Parathyroid adenoma (tissue), 2 donors: Measurements from ENCODE around the gene HDAC4.

Experiments
- H2AFZ ChIP-seq: fragments of 300-600 bp; sonication (generic); one replicate; pipeline ENCODE4 v1.7.0; 2017; ENCODE audit warnings: antibody characterized with exemption, mild to moderate bottlenecking
- H3K27ac ChIP-seq: fragments of 300-600 bp; sonication (generic); one replicate; pipeline ENCODE4 v1.7.0; 2017
- H3K27me3 ChIP-seq: fragments of 300-600 bp; sonication (generic); one replicate; pipeline ENCODE4 v1.7.0; 2017; ENCODE audit warnings: low read length; ENCODE audit not compliant: control insufficient read depth, insufficient read depth
- H3K36me3 ChIP-seq: fragments of 300-600 bp; sonication (generic); one replicate; pipeline ENCODE4 v1.7.0; 2017; ENCODE audit warnings: low read length; ENCODE audit not compliant: control insufficient read depth, insufficient read depth
- H3K4me1 ChIP-seq: fragments of 300-600 bp; sonication (generic); one replicate; pipeline ENCODE4 v1.7.0; 2017; ENCODE audit warnings: control low read depth
- H3K4me2 ChIP-seq: fragments of 300-600 bp; sonication (generic); one replicate; pipeline ENCODE4 v1.7.0; 2017; ENCODE audit warnings: low read length
- H3K4me3 ChIP-seq: fragments of 300-600 bp; sonication (generic); one replicate; pipeline ENCODE4 v1.7.0; 2017; ENCODE audit warnings: low read depth, low read length
- H3K79me2 ChIP-seq: fragments of 300-600 bp; sonication (generic); one replicate; pipeline ENCODE4 v1.7.0; 2017; ENCODE audit warnings: control low read depth
- H3K9ac ChIP-seq: fragments of 300-600 bp; sonication (generic); one replicate; pipeline ENCODE4 v1.7.0; 2017; ENCODE audit warnings: mild to moderate bottlenecking
- H3K9me3 ChIP-seq: fragments of 300-600 bp; sonication (generic); one replicate; pipeline ENCODE4 v1.7.0; 2017; ENCODE audit warnings: low read length; ENCODE audit not compliant: control insufficient read depth
- TF ChIP-seq, protein P1 (sequence below): fragments of 300-600 bp; sonication (generic); IDR thresholded peaks from one replicate; pipeline ENCODE4 v1.7.0; 2017; ENCODE audit warnings: antibody characterized with exemption, mild to moderate bottlenecking
- donor health status: primary hyperparathyroidism.

HDAC4 gene

GRCh38 chr2:239236043-239236807 is 164.6 kb downstream of the HDAC4 start:
- H3K9ac ChIP-seq: no peak overlapping the region
- H3K4me3 ChIP-seq: no peak overlapping the region
- peaks cover 12% of the 10 kb centered on the region for H3K4me1 ChIP-seq
- TF ChIP-seq, protein P1, sequence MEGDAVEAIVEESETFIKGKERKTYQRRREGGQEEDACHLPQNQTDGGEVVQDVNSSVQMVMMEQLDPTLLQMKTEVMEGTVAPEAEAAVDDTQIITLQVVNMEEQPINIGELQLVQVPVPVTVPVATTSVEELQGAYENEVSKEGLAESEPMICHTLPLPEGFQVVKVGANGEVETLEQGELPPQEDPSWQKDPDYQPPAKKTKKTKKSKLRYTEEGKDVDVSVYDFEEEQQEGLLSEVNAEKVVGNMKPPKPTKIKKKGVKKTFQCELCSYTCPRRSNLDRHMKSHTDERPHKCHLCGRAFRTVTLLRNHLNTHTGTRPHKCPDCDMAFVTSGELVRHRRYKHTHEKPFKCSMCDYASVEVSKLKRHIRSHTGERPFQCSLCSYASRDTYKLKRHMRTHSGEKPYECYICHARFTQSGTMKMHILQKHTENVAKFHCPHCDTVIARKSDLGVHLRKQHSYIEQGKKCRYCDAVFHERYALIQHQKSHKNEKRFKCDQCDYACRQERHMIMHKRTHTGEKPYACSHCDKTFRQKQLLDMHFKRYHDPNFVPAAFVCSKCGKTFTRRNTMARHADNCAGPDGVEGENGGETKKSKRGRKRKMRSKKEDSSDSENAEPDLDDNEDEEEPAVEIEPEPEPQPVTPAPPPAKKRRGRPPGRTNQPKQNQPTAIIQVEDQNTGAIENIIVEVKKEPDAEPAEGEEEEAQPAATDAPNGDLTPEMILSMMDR: no peak
- H3K36me3 ChIP-seq: no peaks in the 10 kb centered on the region
- H3K27me3 ChIP-seq: no peaks in the 10 kb centered on the region
- peaks cover 34% of the 10 kb centered on the region for H3K79me2 ChIP-seq
- H2AFZ ChIP-seq: no peak overlapping the region
- H3K27ac ChIP-seq: no peak overlapping the region
- H3K9me3 ChIP-seq: no peaks in the 10 kb centered on the region
- H3K4me2 ChIP-seq: no peak overlapping the region

- Histone ChIP-seq H3K36me3 (no peaks in the 10 kb centered on the region), H3K79me2 (peaks cover 34% of the 10 kb centered on the region), H3K4me2 (no peak overlapping the region), H3K27me3 (no peaks in the 10 kb centered on the region), H3K27ac (no peak overlapping the region), H2AFZ (no peak overlapping the region), H3K9me3 (no peaks in the 10 kb centered on the region), H3K4me3 (no peak overlapping the region), H3K4me1 (peaks cover 7% of the 10 kb centered on the region), H3K9ac (no peak overlapping the region)
- TF ChIP-seq, protein P1: no peak
These were observed 165.5 kb downstream of the HDAC4 start for GRCh38 chr2:239235311-239235710.

DNA sequence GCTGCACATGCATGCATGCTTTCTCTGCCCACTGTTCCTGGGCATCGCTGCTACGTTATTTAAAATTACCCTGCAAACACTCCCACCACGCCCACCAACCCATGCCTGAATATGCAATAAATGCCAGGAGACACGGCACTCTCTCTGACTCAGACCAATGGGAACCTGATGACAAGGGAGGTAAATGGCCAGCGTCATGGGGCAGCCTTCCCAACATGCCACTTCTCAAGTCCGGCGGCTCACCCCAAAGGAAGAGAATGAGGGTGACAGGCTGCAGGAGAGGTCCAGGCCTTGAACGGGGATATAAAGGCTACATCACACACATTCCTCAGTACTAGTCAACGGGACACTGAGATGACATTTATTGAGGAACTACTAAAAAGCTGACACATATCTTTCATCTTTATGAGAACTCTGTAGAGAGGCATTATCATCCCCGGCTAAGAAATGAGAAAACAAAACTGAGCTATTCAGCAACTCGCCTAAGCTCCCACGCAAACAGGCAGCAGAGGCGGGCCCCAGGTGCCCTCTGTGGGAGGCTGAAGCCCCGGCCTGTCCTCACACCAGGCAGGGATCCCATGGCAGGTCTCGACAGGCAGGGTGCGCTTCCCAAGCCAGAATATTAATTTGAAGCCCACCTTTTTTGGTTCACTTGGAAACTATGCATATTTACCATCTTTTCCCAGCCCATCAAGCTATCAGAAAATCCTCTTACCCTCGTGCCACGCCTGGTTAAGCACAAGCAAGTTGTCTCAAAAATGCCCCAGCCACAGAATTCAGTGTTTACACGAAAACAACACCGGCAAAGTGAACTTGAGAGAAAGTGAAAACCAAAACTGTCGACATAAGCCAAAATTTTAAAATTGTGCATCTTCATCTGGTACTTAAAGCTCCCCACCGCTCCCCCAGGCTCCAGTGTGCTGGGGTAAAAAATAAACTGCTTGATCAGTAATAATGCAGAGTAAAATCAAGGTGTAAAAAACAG is 166.3 kb downstream of the HDAC4 start:
- Histone ChIP-seq H3K36me3 (no peaks in the 10 kb centered on the region), H3K9me3 (no peaks in the 10 kb centered on the region), H3K4me2 (no peak overlapping the region), H3K79me2 (peaks cover 32% of the 10 kb centered on the region), H2AFZ (no peak overlapping the region), H3K27me3 (no peaks in the 10 kb centered on the region), H3K9ac (no peak overlapping the region), H3K4me1 (peaks cover 4% of the 10 kb centered on the region), H3K27ac (no peak overlapping the region), H3K4me3 (no peak overlapping the region)
- TF ChIP-seq, protein P1: no peak

DNA sequence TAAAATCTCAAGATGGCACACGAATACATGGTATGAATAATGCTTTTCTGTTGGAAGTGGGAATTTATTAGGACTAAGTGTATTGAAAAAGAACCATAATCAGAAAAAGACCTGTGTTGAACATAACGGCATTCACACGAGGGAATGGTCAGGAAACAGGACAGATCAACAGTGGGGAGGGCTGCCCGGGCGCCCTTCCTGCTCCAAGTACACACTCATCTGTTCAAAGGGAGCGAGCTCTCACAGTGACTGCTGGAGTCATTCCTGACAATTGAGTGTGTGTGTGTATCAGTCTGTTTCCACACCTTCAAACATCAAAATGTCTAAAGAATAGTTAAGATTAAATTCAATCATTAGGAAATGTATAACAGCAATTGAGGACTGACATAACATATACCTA is 167.2 kb downstream of the HDAC4 start:
- no peak overlapping the region for H3K27ac ChIP-seq

More for the DNA sequence above, 167.2 kb downstream of the HDAC4 start:
- no peak overlapping the region for H3K9ac ChIP-seq
- TF ChIP-seq, protein P1: no peak
- no peak overlapping the region for H3K4me2 ChIP-seq
- no peaks in the 10 kb centered on the region for H3K36me3 ChIP-seq
- H3K4me3 ChIP-seq: no peak overlapping the region
- peaks cover 25% of the 10 kb centered on the region for H3K79me2 ChIP-seq
- no peaks in the 10 kb centered on the region for H3K9me3 ChIP-seq
- H2AFZ ChIP-seq: no peak overlapping the region
- H3K4me1 ChIP-seq: peaks cover 5% of the 10 kb centered on the region
- H3K27me3 ChIP-seq: no peaks in the 10 kb centered on the region
